OCI-M2 (cell line): ENCODE measurements around the gene TIMM10B.
"Not testable (repeated sequence)": the region's sequence is repeated elsewhere in the genome, so short reads cannot be mapped to it uniquely, and the experiment has no call there.

Source experiments
- DNase-seq: peaks from one replicate; lab custom pipeline; 2025; ENCODE audit not compliant: unreplicated experiment; lab: John Stamatoyannopoulos, UW

The TIMM10B gene

DNA sequence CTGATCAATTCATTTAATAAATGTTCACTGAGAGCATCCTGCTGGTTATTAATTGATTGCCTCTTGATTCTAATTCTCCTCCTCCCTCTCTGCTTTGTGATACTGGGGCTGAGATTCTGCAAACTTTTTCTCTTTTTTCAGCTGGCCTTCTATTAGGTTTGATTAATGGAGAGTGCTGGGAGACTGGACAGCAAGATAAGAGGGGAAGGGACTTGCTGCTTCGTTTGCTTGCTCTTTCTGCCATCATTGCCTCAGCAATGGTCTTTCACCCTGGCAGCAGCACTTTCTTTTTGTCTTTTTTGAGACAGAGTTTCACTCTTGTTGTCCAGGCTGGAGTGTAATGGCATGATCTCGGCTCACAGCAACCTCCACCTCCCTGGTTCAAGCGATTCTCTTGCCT, 22.9 kb downstream of the TIMM10B start:
- DNase-seq = no peak

DNA sequence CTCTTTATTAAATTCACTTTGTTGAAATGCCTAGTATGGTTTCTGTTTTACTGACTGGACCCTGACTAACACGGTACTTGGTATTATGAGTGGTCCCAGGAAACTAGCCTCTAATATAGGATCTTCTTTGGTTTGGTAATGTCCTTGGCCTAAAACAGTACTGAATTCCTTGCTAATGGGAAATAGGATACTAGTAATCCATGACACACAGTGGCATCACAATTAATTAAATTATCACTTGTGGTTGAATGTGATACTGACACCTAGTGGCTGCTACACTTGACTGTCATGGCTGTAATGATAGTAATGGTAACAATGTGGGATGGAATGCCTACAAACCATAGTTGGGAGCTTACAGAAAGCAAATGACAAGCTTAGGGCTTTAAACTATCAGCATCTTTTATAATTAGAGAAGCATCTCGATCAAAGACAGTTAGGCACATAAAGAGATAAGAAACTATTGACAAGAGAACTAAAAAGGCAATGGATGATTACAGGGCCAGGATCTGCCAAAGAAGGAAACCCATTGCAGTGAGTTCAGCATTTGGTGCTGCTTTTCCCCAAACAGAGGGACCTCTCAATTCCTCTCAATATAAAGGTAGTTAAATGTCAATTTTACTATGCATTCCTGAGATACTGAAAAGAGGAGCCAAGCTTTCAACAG, 24.4 kb downstream of the TIMM10B start:
- no peak for DNase-seq

DNA sequence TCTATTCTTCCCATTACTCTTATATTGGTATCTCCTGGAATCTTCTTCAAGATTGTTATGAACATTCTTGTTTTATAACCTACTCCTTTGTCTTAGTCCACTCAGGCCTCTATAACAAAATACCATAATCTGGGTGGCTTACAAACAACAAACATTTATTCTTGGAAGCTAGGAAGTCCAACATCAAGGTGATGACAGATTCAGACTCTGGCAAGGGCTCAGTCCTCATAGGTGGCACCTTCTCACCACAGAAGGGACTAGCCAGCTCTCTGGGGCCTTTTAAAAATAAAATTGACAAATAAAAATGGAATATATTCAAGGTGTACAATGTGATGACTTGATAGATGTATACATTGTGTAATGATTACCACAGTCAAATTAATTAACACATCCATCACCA, 35.6 kb downstream of the TIMM10B start:
- no peak for DNase-seq

DNA sequence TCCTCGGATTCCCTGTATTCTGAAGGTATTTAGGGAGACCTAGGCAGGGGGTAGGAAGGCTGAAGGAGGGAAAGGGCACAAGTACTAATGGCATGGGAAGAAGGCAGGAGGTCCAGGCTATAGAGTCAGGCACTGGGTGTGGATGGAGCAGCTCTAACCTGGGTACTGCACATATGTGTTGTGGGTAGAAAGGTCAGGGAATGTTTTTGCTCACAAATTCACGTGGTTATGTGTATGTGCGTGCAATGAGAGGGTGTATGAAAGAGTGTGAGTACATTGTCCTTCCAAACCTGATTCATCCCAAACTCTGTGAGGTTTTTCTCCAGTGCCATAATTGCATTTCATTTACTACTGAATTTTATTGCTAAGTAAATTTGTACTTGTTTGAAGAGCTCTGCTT, 39.0 kb downstream of the TIMM10B start:
- DNase-seq = no peak

DNA sequence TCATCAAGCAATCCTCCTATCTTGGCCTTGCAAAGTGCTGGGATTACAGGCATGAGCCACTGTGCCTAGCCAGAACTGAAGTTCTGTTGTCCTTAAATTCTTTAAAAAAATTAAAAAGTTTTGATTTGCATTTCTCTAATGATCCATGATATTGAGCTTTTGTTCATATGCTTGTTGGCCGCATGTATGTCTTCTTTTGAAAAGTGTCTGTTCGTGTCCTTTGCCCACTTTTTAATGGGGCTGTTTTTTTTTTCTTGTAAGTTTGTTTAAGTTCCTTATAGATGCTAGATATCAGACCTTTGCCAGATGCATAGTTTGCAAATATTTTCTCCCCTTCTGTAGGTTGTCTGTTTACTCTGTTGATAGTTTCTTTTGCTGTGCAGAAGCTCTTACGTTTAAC, 40.6 kb downstream of the TIMM10B start:
- not testable (repeated sequence) for DNase-seq

DNA sequence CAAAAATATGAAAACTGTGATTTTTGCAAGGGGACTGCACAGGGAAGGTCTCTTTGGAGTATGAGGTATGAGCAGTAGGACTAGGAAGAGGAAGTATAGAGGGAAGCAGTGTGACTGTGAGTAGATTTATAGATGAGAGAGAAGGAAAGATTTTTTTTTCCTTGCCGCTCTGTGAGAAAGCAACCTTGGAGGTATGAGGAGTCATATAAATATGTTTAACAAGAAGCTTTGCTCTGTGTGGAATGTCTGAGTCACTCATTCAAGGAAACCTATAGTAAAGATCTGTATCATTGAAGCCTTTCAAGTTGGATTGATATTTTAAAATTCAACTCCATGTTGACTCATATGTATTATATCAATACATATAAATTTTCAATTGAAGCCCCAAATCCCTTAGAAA, 42.0 kb downstream of the TIMM10B start:
- DNase-seq = no peak

DNA sequence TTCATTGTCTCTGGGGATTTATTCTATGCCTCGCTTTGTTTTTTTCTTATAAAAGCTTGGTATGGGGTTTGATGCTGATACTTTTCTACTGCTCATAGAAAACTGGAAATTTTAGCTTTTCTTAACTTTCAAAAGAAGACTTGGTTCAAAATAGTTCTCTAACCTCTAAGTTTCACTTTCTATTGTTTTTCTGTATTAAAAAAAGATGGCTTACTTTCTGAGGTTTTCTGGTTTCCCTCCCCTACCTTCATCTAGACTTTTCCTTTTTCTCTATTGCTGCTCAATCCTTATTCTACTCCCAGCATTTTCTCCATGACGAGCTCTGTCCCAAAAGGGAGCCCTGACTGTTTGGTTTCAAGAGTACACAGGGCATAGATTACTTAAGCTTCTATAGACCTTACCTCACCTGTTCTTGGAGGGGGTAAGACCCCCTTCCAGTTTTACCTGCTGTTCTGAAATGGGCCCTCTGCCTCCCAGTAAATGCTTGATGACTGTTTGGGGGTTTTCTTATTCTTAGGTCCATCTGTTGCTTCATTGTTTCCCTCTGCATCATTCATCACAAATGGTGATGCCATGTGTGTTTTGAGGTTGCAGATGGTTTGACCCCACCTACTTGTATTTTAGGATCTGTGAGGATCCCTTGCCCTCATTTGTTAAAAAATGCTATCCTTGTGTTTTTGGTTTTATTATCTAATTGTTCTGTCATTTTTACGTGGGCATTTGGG, 45.3 kb downstream of the TIMM10B start:
- no peak for DNase-seq

DNA sequence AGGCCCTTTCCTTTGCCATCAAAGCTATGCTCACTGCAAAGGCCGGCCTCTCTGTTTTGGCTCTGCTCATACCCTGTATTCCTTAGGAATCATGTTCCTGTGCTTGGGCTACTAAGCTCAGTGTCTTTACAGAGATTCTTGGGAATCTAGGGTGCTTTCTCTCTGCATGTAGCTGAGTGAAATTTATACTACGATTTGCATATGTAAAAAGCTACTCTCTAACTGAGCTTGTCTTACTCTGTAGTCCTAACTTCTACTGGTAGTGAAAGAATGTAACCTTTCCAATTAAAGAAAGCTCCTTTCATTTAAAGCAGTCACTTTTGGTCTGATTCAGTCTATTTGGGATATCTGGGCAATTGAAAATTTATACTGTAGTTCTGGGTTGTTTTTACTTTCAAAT, 48.0 kb downstream of the TIMM10B start:
- DNase-seq = no peak

DNA sequence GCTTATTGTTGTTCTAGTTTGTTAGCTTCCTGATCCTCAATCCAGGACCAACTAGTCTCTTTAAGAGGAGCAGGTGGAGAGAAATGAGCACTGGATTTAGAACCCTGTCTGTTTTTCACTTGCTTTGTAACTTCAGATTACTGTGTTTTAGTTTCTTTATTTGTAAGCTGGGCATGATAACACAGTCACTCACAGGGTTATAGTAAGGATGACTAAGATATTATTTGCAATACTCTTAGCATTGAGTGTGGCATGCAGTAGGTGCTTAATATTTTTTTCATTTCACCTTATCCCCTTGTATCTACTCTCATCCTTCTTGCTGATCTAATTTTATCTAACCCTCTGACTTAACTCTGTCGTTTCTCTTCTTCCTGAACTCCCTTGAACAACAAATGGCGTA, 49.5 kb downstream of the TIMM10B start:
- no peak for DNase-seq

DNA sequence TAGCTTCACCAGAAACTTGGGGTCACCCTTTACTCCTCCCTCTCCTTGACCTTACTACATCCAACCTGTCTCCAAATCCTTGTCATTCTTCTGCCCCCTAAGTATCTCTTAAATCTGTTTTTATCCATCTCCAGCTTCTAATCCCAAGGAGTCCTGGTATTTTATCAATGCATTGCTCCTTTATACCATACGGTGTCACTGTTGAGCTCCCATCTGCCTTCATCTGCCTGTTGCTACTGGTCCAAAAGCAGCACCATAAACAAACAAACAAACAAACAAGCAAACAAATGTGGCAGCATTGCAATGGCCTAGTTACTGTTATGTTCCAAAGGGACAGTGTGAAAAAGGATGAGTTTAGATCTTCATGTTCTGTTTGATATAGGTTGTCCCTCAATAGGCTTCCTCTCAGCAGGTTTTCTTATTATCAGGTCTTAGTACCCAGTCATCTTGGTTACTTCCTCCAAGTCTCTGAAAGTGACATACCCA, 50.0 kb downstream of the TIMM10B start:
- no peak for DNase-seq
